WI38 (cell line): ENCODE measurements around the gene KRTAP5-9.

Experiments used
- H3K4me3 ChIP-seq: 2 replicates; pipeline ENCODE4 v1.5.1; 2011; ENCODE audit warnings: low read depth, mild to moderate bottlenecking, control low read depth, low read length
- TF ChIP-seq, protein P1 (sequence below): IDR thresholded peaks from 2 replicates; pipeline ENCODE4 v1.5.1; 2012; ENCODE audit warnings: low read depth, mild to moderate bottlenecking, control low read depth, low read length

The KRTAP5-9 gene

DNA sequence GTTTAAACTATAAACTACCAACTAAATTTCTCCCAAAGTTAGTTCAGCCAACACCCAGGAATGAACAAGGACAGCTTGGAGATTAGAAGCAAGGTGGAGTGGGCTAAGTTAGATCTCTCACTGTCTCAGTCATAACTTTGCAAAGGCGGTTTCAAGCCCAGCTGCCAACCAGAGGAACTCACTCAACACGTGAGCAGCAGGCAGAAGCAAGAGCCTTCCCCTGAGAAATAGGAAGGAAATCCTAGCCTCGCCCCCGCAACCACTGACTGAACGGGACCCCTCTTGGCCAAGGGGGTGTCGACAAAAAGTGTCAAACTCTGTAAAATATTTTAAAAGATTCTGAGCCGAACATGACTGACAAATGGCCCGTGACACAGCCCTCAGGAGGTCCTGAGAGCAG, 4.4 kb upstream of the KRTAP5-9 start:
- no peak overlapping the region for H3K4me3 ChIP-seq
- TF ChIP-seq, protein P1, sequence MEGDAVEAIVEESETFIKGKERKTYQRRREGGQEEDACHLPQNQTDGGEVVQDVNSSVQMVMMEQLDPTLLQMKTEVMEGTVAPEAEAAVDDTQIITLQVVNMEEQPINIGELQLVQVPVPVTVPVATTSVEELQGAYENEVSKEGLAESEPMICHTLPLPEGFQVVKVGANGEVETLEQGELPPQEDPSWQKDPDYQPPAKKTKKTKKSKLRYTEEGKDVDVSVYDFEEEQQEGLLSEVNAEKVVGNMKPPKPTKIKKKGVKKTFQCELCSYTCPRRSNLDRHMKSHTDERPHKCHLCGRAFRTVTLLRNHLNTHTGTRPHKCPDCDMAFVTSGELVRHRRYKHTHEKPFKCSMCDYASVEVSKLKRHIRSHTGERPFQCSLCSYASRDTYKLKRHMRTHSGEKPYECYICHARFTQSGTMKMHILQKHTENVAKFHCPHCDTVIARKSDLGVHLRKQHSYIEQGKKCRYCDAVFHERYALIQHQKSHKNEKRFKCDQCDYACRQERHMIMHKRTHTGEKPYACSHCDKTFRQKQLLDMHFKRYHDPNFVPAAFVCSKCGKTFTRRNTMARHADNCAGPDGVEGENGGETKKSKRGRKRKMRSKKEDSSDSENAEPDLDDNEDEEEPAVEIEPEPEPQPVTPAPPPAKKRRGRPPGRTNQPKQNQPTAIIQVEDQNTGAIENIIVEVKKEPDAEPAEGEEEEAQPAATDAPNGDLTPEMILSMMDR: no peak

DNA sequence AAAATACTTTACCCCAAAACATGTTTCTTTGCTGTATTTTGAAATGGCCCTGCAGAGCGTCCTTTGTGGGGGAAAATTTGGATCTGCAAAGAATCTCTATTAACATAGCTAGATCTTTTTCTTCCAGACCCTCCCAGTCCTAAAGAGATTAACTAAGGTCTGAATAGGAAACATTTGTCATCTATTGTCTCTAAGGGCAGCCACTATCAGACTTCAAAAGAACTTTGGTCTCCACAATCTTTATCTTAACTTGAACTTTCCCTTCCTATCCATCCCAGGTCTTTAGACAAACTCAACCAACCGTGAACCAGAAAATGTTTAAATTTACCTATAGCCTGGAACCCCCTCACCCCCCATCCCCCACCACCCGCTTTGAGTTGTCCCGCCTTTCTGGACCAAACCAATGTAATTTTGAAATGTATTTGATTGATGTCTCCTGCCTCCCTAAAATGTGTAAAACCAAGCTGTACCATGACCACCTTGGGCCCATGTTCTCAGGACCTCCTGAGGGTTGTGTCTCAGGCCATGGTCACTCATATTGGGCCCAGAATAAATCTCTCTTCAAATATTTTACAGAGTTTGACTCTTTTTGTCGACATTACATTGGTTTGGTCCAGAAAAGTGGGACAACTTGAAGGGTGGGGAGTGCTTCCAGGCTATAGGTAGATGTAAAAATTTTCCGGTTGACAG, 3.5 kb upstream of the KRTAP5-9 start:
- H3K4me3 ChIP-seq: no peak overlapping the region
- TF ChIP-seq, protein P1: no peak

DNA sequence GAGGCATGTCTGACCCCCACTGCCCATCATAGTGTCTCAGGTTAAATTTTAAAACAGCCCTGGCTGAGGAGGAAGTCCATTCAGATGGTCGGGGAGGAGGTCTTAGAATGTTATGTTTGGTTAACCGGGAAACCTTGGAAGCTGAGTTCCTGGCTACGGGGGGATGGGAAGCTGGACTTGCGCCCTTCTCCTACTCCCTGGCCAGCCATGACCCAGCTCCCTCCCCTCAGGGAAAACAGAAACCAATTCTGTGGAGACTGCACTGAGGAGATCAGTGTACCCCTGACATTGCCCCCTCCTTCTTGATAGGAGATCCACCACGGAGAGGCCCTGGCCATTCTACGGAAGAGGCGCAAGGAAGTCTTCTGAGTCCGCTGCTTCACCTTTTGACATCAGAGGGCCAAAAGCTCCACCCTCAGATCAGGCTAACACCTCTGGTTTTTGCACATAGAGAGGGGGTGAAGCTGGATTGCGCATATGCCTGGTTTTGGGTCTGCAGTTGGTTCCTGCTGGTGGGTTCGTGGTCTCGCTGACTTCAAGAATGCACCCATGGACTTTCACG, 2.7 kb upstream of the KRTAP5-9 start:
- H3K4me3 ChIP-seq: no peak overlapping the region
- TF ChIP-seq, protein P1: no peak

DNA sequence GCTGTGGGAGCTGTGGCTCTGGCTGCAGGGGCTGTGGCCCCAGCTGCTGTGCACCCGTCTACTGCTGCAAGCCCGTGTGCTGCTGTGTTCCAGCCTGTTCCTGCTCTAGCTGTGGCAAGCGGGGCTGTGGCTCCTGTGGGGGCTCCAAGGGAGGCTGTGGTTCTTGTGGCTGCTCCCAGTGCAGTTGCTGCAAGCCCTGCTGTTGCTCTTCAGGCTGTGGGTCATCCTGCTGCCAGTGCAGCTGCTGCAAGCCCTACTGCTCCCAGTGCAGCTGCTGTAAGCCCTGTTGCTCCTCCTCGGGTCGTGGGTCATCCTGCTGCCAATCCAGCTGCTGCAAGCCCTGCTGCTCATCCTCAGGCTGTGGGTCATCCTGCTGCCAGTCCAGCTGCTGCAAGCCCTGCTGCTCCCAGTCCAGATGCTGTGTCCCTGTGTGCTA, 514 bp downstream of the KRTAP5-9 start:
- H3K4me3 ChIP-seq: no peak overlapping the region
- TF ChIP-seq, protein P1: no peak

DNA sequence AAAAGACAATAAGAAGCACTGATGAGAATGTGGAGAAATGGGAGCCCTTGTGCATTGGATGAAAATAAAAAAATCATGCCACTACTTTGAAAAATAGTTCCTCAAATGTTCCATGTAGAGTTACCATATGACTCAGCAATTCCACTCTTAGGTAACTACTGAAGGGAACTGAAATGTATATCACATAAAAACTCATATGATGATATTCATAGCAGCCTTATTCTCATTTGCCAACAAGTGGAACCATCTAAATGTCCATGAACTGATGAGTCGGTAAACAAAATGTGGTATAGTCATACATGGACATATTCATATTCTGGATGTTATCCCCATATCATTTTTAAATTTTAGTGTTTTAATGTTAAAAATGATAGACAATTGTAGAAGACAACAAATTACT, 3.5 kb downstream of the KRTAP5-9 start:
- TF ChIP-seq, protein P1: no peak
- H3K4me3 ChIP-seq: no peak overlapping the region

DNA sequence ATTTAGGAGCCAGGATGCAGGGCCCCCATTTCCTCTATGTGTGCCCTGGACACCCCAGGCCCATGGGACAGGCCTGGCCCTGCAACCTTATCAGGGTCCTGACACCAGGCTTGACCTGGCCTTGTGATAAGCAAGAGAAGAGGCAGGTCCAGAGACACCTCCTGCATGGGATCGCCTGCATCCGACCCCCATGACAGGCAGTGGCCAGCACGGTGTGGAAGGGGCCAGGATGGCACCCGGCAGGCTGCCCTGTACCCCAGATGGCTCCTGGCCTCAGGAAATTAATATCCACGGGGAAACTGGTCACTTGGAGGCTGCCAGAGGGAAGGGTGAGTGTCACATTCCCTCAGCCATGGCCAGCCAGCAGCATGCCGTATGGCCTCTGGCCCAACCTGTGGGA, 6.8 kb downstream of the KRTAP5-9 start:
- TF ChIP-seq, protein P1: no peak
- no peak overlapping the region for H3K4me3 ChIP-seq

DNA sequence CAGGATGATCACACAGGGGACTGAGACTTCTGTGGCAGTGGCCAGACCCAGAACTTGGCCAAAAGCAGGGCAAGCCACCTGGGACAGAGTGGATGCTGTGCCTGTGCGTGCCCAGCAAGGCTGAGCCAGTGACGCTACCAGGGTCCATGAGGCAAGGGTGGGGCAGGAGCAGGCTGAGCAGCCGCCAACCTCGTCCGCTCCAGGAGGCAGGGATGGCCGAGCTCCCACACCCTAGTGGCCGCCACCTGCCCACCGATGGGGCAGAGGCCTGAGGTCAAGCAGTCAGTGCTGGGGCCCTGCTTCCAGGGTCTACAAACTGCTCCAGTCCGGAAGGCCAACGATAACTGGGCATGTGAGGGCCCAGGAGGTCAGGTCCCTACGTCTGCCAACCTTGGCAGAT, 7.3 kb downstream of the KRTAP5-9 start:
- no peak overlapping the region for H3K4me3 ChIP-seq
- TF ChIP-seq, protein P1: no peak
